Suppressor macrophage treated with lipopolysaccharide for 4 hours (primary cell): Measurements from ENCODE around the gene ZNF418.
"Not testable (repeated sequence)": the region's sequence is repeated elsewhere in the genome, so short reads cannot be mapped to it uniquely, and the experiment has no call there.

Experiments
- DNase-seq: peaks from one replicate; pipeline ENCODE4 v3.0.0-alpha.2; 2020

ZNF418 gene

GRCh38 chr19:57934820-57935665 lies at the start of gene ZNF418:
TSS of gene ZNF418 (minus strand) at chr19:57935402. CDS start at chr19:57933822, 1,580 bp downstream.
- DNase-seq: peak; percentile 70

GRCh38 chr19:57978586-57979289 lies 43.5 kb upstream of the ZNF418 start:
- no peak for DNase-seq

- no peak for DNase-seq
Observed at GRCh38 chr19:57974434-57974833, 39.2 kb upstream of the ZNF418 start, which contains the start of gene C19orf18. TSS of gene C19orf18 (minus strand) at chr19:57974534. CDS start at chr19:57974432, 102 bp downstream.

- no peak for DNase-seq
Observed at GRCh38 chr19:57964761-57965160, 29.6 kb upstream of the ZNF418 start.

- DNase-seq: no peak
Observed at GRCh38 chr19:57961785-57962184, 26.6 kb upstream of the ZNF418 start.

GRCh38 chr19:57954996-57955395 lies 19.8 kb upstream of the ZNF418 start:
- no peak for DNase-seq

GRCh38 chr19:57949702-57950101 lies 14.5 kb upstream of the ZNF418 start:
- DNase-seq: no peak

- DNase-seq: no peak
Observed at GRCh38 chr19:57949296-57949695, 14.1 kb upstream of the ZNF418 start.

- DNase-seq: peak; percentile 88
Observed at GRCh38 chr19:57947419-57948134, 12.4 kb upstream of the ZNF418 start, which contains the start of gene ZNF256. TSS of gene ZNF256 (minus strand) at chr19:57947706. CDS start at chr19:57947474, 232 bp downstream.

GRCh38 chr19:57947088-57947418 lies 11.9 kb upstream of the ZNF418 start:
- DNase-seq: no peak

- no peak for DNase-seq
Observed at GRCh38 chr19:57946316-57946715, 11.1 kb upstream of the ZNF418 start.

GRCh38 chr19:57941593-57941992 lies 6.4 kb upstream of the ZNF418 start:
- no peak for DNase-seq

GRCh38 chr19:57935731-57936130 lies 529 bp upstream of the ZNF418 start:
- DNase-seq: no peak

GRCh38 chr19:57927587-57927986 lies 7.6 kb downstream of the ZNF418 start:
- no peak for DNase-seq

GRCh38 chr19:57916168-57916995 lies 18.8 kb downstream of the ZNF418 start, which contains the start of gene ZNF417:
TSS of gene ZNF417 (minus strand) at chr19:57916592. CDS start at chr19:57916411, 181 bp downstream.
- DNase-seq: peak; percentile 95

- DNase-seq: no peak
Observed at GRCh38 chr19:57914531-57914930, 20.7 kb downstream of the ZNF418 start.

- DNase-seq: no peak
Observed at GRCh38 chr19:57907394-57907793, 27.8 kb downstream of the ZNF418 start.

- peak; percentile 14 for DNase-seq
Observed at GRCh38 chr19:57905258-57905657, 29.9 kb downstream of the ZNF418 start.

- no peak for DNase-seq
Observed at GRCh38 chr19:57903618-57904184, 31.5 kb downstream of the ZNF418 start.

GRCh38 chr19:57900311-57900710 lies 34.9 kb downstream of the ZNF418 start:
- DNase-seq: no peak

GRCh38 chr19:57890706-57891105 lies 44.5 kb downstream of the ZNF418 start:
- DNase-seq: not testable (repeated sequence)
